Central memory CD8-positive, alpha-beta T cell (primary cell): Measurements from ENCODE around the gene OSBPL5.

Experiments used
- ATAC-seq: fragments of 150-1000 bp; cut with Tn5 transposase; replicated peaks from 2 replicates; pipeline ENCODE4 v1.10.0; 2022; ENCODE audit warnings: mild to moderate bottlenecking, moderate FRiP score, moderate number of reproducible peaks; ENCODE audit not compliant: poor library complexity, severe bottlenecking; ENCODE audit errors: extremely low read depth
- DNase-seq, 2 donors: peaks; one replicate each; pipeline ENCODE4 v3.0.0; 2021; ENCODE audit warnings: low spot score in 2 of 2
- H3K27ac Mint-ChIP-seq: one replicate; pipeline ENCODE4 v1.8.0; 2022; ENCODE audit warnings: low read depth, mild to moderate bottlenecking, moderate library complexity, mixed read lengths
- H3K27me3 Mint-ChIP-seq: one replicate; pipeline ENCODE4 v1.8.0; 2022; ENCODE audit warnings: mixed read lengths
- H3K36me3 Mint-ChIP-seq: one replicate; pipeline ENCODE4 v1.8.0; 2022; ENCODE audit warnings: mild to moderate bottlenecking, moderate library complexity, mixed read lengths; ENCODE audit not compliant: insufficient read depth
- H3K4me1 Mint-ChIP-seq: one replicate; pipeline ENCODE4 v1.8.0; 2022; ENCODE audit warnings: mixed read lengths
- H3K4me3 Mint-ChIP-seq: one replicate; pipeline ENCODE4 v1.8.0; 2022; ENCODE audit warnings: mild to moderate bottlenecking, moderate library complexity, mixed read lengths
- H3K9me3 Mint-ChIP-seq: one replicate; pipeline ENCODE4 v1.8.0; 2022; ENCODE audit warnings: mixed read lengths

The OSBPL5 gene

GRCh38 chr11:3104051-3104714, 60.9 kb downstream of the OSBPL5 start:
- Mint-ChIP-seq H3K27me3 (no peaks in the 10 kb centered on the region), H3K27ac (no peak overlapping the region), H3K4me1 (peaks cover 5% of the 10 kb centered on the region), H3K4me3 (no peak overlapping the region), H3K9me3 (no peaks in the 10 kb centered on the region), H3K36me3 (peaks cover 3% of the 10 kb centered on the region)
- ATAC-seq: no peak
- DNase-seq: no peak

- H3K4me3 Mint-ChIP-seq: no peak overlapping the region
- no peaks in the 10 kb centered on the region for H3K9me3 Mint-ChIP-seq
- H3K36me3 Mint-ChIP-seq: peaks cover 5% of the 10 kb centered on the region
- H3K4me1 Mint-ChIP-seq: peaks cover 13% of the 10 kb centered on the region
- DNase-seq (no peak), ATAC-seq (no peak)
- no peak overlapping the region for H3K27ac Mint-ChIP-seq
- H3K27me3 Mint-ChIP-seq: no peaks in the 10 kb centered on the region
Measured at GRCh38 chr11:3103076-3103475, 62.0 kb downstream of the OSBPL5 start.

GRCh38 chr11:3102641-3102921, 62.5 kb downstream of the OSBPL5 start:
- Mint-ChIP-seq H3K36me3 (peaks cover 5% of the 10 kb centered on the region), H3K4me3 (no peak overlapping the region), H3K27me3 (no peaks in the 10 kb centered on the region), H3K9me3 (no peaks in the 10 kb centered on the region), H3K27ac (no peak overlapping the region), H3K4me1 (peaks cover 16% of the 10 kb centered on the region)
- ATAC-seq: no peak
- no peak for DNase-seq

- Mint-ChIP-seq H3K4me3 (no peak overlapping the region), H3K36me3 (peaks cover 5% of the 10 kb centered on the region), H3K4me1 (peaks cover 16% of the 10 kb centered on the region), H3K27ac (peak overlapping the region; percentile 38), H3K27me3 (no peaks in the 10 kb centered on the region), H3K9me3 (no peaks in the 10 kb centered on the region)
- ATAC-seq (no peak), DNase-seq (no peak)
Measured at GRCh38 chr11:3101921-3102640, 63.0 kb downstream of the OSBPL5 start.

- ATAC-seq: peak; percentile 74
- H3K36me3 Mint-ChIP-seq: peaks cover 8% of the 10 kb centered on the region
- H3K4me3 Mint-ChIP-seq: peak overlapping the region; percentile 7
Measured at GRCh38 chr11:3099178-3099577, 65.9 kb downstream of the OSBPL5 start.

GRCh38 chr11:3096909-3097530, 68.1 kb downstream of the OSBPL5 start:
- Mint-ChIP-seq H3K27me3 (no peaks in the 10 kb centered on the region), H3K9me3 (no peaks in the 10 kb centered on the region), H3K4me1 (peaks cover 16% of the 10 kb centered on the region), H3K4me3 (no peak overlapping the region), H3K27ac (peak overlapping the region; percentile 32), H3K36me3 (peaks cover 14% of the 10 kb centered on the region)
- DNase-seq (no peak), ATAC-seq (no peak)

More at GRCh38 chr11:3099178-3099577, 65.9 kb downstream of the OSBPL5 start:
- H3K9me3 Mint-ChIP-seq: no peaks in the 10 kb centered on the region
- H3K4me1 Mint-ChIP-seq: peaks cover 16% of the 10 kb centered on the region
- H3K27me3 Mint-ChIP-seq: no peaks in the 10 kb centered on the region
- peak overlapping the region; percentile 59 for H3K27ac Mint-ChIP-seq
- no peak for DNase-seq

- peaks cover 16% of the 10 kb centered on the region for H3K4me1 Mint-ChIP-seq
- H3K36me3 Mint-ChIP-seq: peaks cover 20% of the 10 kb centered on the region
- DNase-seq (no peak), ATAC-seq (no peak)
- no peaks in the 10 kb centered on the region for H3K27me3 Mint-ChIP-seq
- no peak overlapping the region for H3K27ac Mint-ChIP-seq
- no peak overlapping the region for H3K4me3 Mint-ChIP-seq
- no peaks in the 10 kb centered on the region for H3K9me3 Mint-ChIP-seq
Measured at GRCh38 chr11:3095712-3096361, 69.3 kb downstream of the OSBPL5 start.

- Mint-ChIP-seq H3K4me1 (peaks cover 13% of the 10 kb centered on the region), H3K36me3 (peaks cover 18% of the 10 kb centered on the region), H3K27me3 (no peaks in the 10 kb centered on the region), H3K4me3 (no peak overlapping the region), H3K9me3 (no peaks in the 10 kb centered on the region), H3K27ac (no peak overlapping the region)
- ATAC-seq (no peak), DNase-seq (no peak)
Measured at GRCh38 chr11:3094223-3094824, 70.8 kb downstream of the OSBPL5 start.

GRCh38 chr11:3093281-3094191, 71.6 kb downstream of the OSBPL5 start:
- no peak overlapping the region for H3K27ac Mint-ChIP-seq
- H3K27me3 Mint-ChIP-seq: no peaks in the 10 kb centered on the region

GRCh38 chr11:3092603-3093141, 72.4 kb downstream of the OSBPL5 start:
- Mint-ChIP-seq H3K36me3 (peaks cover 19% of the 10 kb centered on the region), H3K4me1 (no peaks in the 10 kb centered on the region), H3K27me3 (no peaks in the 10 kb centered on the region), H3K4me3 (no peak overlapping the region), H3K27ac (no peak overlapping the region), H3K9me3 (no peaks in the 10 kb centered on the region)
- ATAC-seq: no peak
- no peak for DNase-seq

More at GRCh38 chr11:3093281-3094191, 71.6 kb downstream of the OSBPL5 start:
- H3K4me3 Mint-ChIP-seq: no peak overlapping the region
- ATAC-seq (no peak), DNase-seq (no peak)
- H3K36me3 Mint-ChIP-seq: peaks cover 16% of the 10 kb centered on the region
- H3K9me3 Mint-ChIP-seq: no peaks in the 10 kb centered on the region
- peaks cover 6% of the 10 kb centered on the region for H3K4me1 Mint-ChIP-seq

- peak; percentile 85 for ATAC-seq
- DNase-seq: peak; percentile 50 to 66
- Mint-ChIP-seq H3K4me3 (no peak overlapping the region), H3K9me3 (no peaks in the 10 kb centered on the region), H3K27me3 (no peaks in the 10 kb centered on the region), H3K4me1 (no peaks in the 10 kb centered on the region), H3K36me3 (peaks cover 19% of the 10 kb centered on the region), H3K27ac (no peak overlapping the region)
Measured at GRCh38 chr11:3091846-3092602, 73.1 kb downstream of the OSBPL5 start.
